ENCODE measurements around the gene PPP2R3B. TPM values are rescaled to one million over a fixed set of nuclear protein-coding genes. Genes with fewer than 3 reads are reported as not detected.
A peak's percentile ranks its signal among the peaks of the same experiment; 100 is the strongest.

Gene PPP2R3B
- total RNA-seq, 4 donors from 2014 or later = 37.6 to 106 (median 46.6) TPM

- H3K4me3 ChIP-seq (ENCODE audit: low read depth, poor library complexity, severe bottlenecking) = no peak overlapping the region
- no peak for DNase-seq (ENCODE audit: low spot score in 2 of 2)
- WGBS, 2 donors = 3 to 4% methylated on average over 20 to 21 of the region's 21 CpGs
Observed at GRCh38 chrX:374596-374995, 12.1 kb downstream of the PPP2R3B start.

GRCh38 chrX:373641-374471 lies 12.9 kb downstream of the PPP2R3B start:
- peak overlapping the region; percentile 30 for H3K4me3 ChIP-seq (ENCODE audit: low read depth, poor library complexity, severe bottlenecking)
- no peak for TF ChIP-seq CTCF (IDR thresholded peaks at IDR 0.05)
- no peak for TF ChIP-seq POLR2A (IDR thresholded peaks at IDR 0.05)
- intact Hi-C loops (cut with DNase I; ENCODE audit: low total_unique reads) = no loop called here
- no peak for DNase-seq (ENCODE audit: low spot score in 2 of 2)
- WGBS, 2 donors = 1 to 2% methylated on average over 51 to 62 of the region's 93 CpGs

More at GRCh38 chrX:374596-374995, 12.1 kb downstream of the PPP2R3B start:
- TF ChIP-seq CTCF (IDR thresholded peaks at IDR 0.05) (no peak), POLR2A (IDR thresholded peaks at IDR 0.05) (no peak)
- intact Hi-C loops (cut with DNase I; ENCODE audit: low total_unique reads) = no loop called here

- 11 to 12% methylated on average over 38 to 41 of the region's 63 CpGs for WGBS, 2 donors
- no peak for TF ChIP-seq CTCF (IDR thresholded peaks at IDR 0.05)
- no peak for TF ChIP-seq POLR2A (IDR thresholded peaks at IDR 0.05)
- peak overlapping the region; percentile 28 for H3K4me3 ChIP-seq (ENCODE audit: low read depth, poor library complexity, severe bottlenecking)
- intact Hi-C loops (cut with DNase I; ENCODE audit: low total_unique reads) = no loop called here
- no peak for DNase-seq (ENCODE audit: low spot score in 2 of 2)
Observed at GRCh38 chrX:372856-373640, 13.7 kb downstream of the PPP2R3B start.

- H3K4me3 ChIP-seq (ENCODE audit: low read depth, poor library complexity, severe bottlenecking) = no peak overlapping the region
- no peak for TF ChIP-seq CTCF (IDR thresholded peaks at IDR 0.05)
- TF ChIP-seq POLR2A (IDR thresholded peaks at IDR 0.05) = no peak
- intact Hi-C loops (cut with DNase I; ENCODE audit: low total_unique reads) = no loop called here
- WGBS, 2 donors = 81 to 89% methylated on average over 15 of the region's 15 CpGs
- DNase-seq (ENCODE audit: low spot score in 2 of 2) = no peak
Observed at GRCh38 chrX:371907-372306, 14.8 kb downstream of the PPP2R3B start.

- intact Hi-C loops (cut with DNase I; ENCODE audit: low total_unique reads) = no loop called here
- whole genome bisulfite sequencing, 2 donors = 96% methylated on average over 18 to 45 of the region's 48 CpGs
- no peak overlapping the region for H3K4me3 ChIP-seq (ENCODE audit: low read depth, poor library complexity, severe bottlenecking)
- no peak for DNase-seq (ENCODE audit: low spot score in 2 of 2)
- no peak for TF ChIP-seq CTCF (IDR thresholded peaks at IDR 0.05)
- no peak for TF ChIP-seq POLR2A (IDR thresholded peaks at IDR 0.05)
Observed at GRCh38 chrX:370963-371745, 15.6 kb downstream of the PPP2R3B start.
